Heart left ventricle (tissue), 16 donors: ENCODE measurements around the gene MAOA. TPM values are rescaled to one million over a fixed set of nuclear protein-coding genes. Genes with fewer than 3 reads are reported as not detected.

Source experiments
- ATAC-seq, 4 donors: fragments of 200-7000 bp; cut with Tn5 transposase; one replicate each; pipeline ENCODE4 v1.9.1; 2020 to 2022; ENCODE audit warnings: moderate library complexity in 4 of 4, mild to moderate bottlenecking in 3 of 4, moderate number of reproducible peaks in 1 of 4
- DNase-seq, 5 donors: peaks; one replicate each; pipeline ENCODE4 v3.0.0-alpha.2; 2020
- H3K27ac ChIP-seq, 12 donors: fragments of 200-600 bp; sonication (generic) in 4 of 12; one replicate each; pipeline versions ENCODE4 v1.5.0 to v1.8.0; 2016 to 2022; ENCODE audit warnings: mild to moderate bottlenecking in 2 of 12
- H3K27me3 ChIP-seq, 9 donors: fragments of 200-600 bp; sonication (generic) in 2 of 9; one replicate each; pipeline versions ENCODE4 v1.5.1 to v1.8.0; 2016 to 2022; ENCODE audit warnings: mild to moderate bottlenecking in 3 of 9
- H3K36me3 ChIP-seq, 9 donors: fragments of 200-600 bp; sonication (generic) in 2 of 9; one replicate each; pipeline versions ENCODE4 v1.5.0 to v1.8.0; 2018 to 2022; ENCODE audit warnings: mild to moderate bottlenecking in 2 of 9
- H3K4me1 ChIP-seq, 12 donors: fragments of 200-600 bp; sonication (generic) in 4 of 12; one replicate each; pipeline versions ENCODE4 v1.5.0 to v1.8.0; 2016 to 2022; ENCODE audit warnings: mild to moderate bottlenecking in 3 of 12
- H3K4me3 ChIP-seq, 12 donors: fragments of 200-600 bp; sonication (generic) in 4 of 12; one replicate each; pipeline versions ENCODE4 v1.5.0 to v1.8.0; 2017 to 2022; ENCODE audit warnings: mild to moderate bottlenecking in 9 of 12, moderate library complexity in 4 of 12
- H3K9me3 ChIP-seq, 12 donors: fragments of 200-600 bp; sonication (generic) in 4 of 12; one replicate each; pipeline versions ENCODE4 v1.5.0 to v1.8.0; 2016 to 2022; ENCODE audit warnings: mild to moderate bottlenecking in 1 of 12
- CTCF ChIP-seq, 12 donors: fragments of 200-600 bp; sonication (generic) in 4 of 12; IDR thresholded peaks; one replicate each; pipeline versions ENCODE4 v1.5.0 to v1.8.0; 2018 to 2022; ENCODE audit warnings: antibody characterized with exemption in 12 of 12, mild to moderate bottlenecking in 5 of 12
- POLR2A ChIP-seq, 2 donors: fragments of 450-650 bp; IDR thresholded peaks; one replicate each; pipeline ENCODE4 v1.6.1; 2017; ENCODE audit warnings: antibody characterized with exemption in 2 of 2, mild to moderate bottlenecking in 2 of 2, moderate library complexity in 2 of 2
- WGBS, 4 donors: extraction: QIAGEN DNeasy Blood & Tissue Kit in 2 of 4; methylation state at CpG; one replicate each; pipeline versions ENCODE4 v1.1.5 to v1.1.7; 2013 to 2018; 5-methylcytosine and 5-hydroxymethylcytosine counted together
- intact Hi-C, 10 donors: fragments of 100-400 bp; cut with DNase I; formaldehyde crosslinking; loops; one replicate each; pipeline versions ENCODE4 v1.11.1 to v1.14.2; 2022
- polyA plus RNA-seq, 2 donors: library from polyadenylated mRNA; stranded (reverse); fragments of 200-250 nt; gene quantifications; one replicate each; pipeline ENCODE4 v1.2.3, GENCODE V29; 2013
- total RNA-seq, 9 donors: library from RNA; depleted of rRNA in 2 of 9; stranded (reverse); fragments of >200 nt in 2 of 9; fragmentation: NEBNext Ultra II Directional in 3 of 9; extraction: Animal tissue kit (Norgen Biotek cat#: 25700) in 3 of 9; gene quantifications; one replicate each; pipeline versions ENCODE4 v1.1.0 to v1.2.4, GENCODE V29; 2016 to 2023
- donor health status: ischemic (EF 13 %, LVEDD 7.1; RV severe dilation, severe dysfunction).
- donor health status: healthy with polysubstance abuse.
- donor health status: DM: no; HTN: yes; CAD: no.
- donor health status: DM: no; HTN: no; CAD: no.
- donor health status: ischemic (EF 25% LVEDD 6.9; RV normal size, moderate dysfunction).
- donor health status: ischemic (EF 25% LVEDD 5.7; RV mildly dilated, moderate dysfunction).
- donor health status: healthy.
- donor health status: DM: yes; HTN: yes; CAD: no.
- donor health status: ischemic (EF 35%, LVEDD 5.7; RV mildly dilated, moderate dysfunction).
- donor health status: nonischemic (EF 11% LVEDD 7.7; RV severe dilation, severe dysfunction).
- donor health status: DM: yes; HTN: yes; CAD: no.
- donor health status: PGD.
- donor health status: ischemic (EF 29% LVEDD 5.4; RV normal size, mild dysfunction).
- donor health status: nonischemic (EF 23%, LVEDD 6.1; RV moderate dilation, normal function).

MAOA gene
- total and polyA plus RNA-seq, 11 donors = 38.2 to 320 (median 104) TPM

GRCh38 chrX:43685221-43685620 lies 29.1 kb downstream of the MAOA start:
- WGBS, 4 donors = 86 to 99% (median 93%) methylated on average over 2 of the region's 2 CpGs
- TF ChIP-seq POLR2A (IDR thresholded peaks at IDR 0.05) (no peak), CTCF (IDR thresholded peaks at IDR 0.05) (no peak)
- no peak overlapping the region for H3K27ac ChIP-seq
- peaks cover 0 to 3% (median 0%) of the 10 kb centered on the region in 9 donors for H3K27me3 ChIP-seq
- no peaks in the 10 kb centered on the region for H3K4me1 ChIP-seq
- H3K36me3 ChIP-seq = peaks cover 0 to 4% (median 0%) of the 10 kb centered on the region in 9 donors
- no peaks in the 10 kb centered on the region for H3K9me3 ChIP-seq
- no peak overlapping the region for H3K4me3 ChIP-seq
- intact Hi-C loops = no loop called here
- no peak for ATAC-seq
- DNase-seq = no peak

- peaks cover 0 to 4% (median 0%) of the 10 kb centered on the region in 9 donors for H3K36me3 ChIP-seq
- intact Hi-C loops = no loop called here
- peaks cover 0 to 15% (median 5%) of the 10 kb centered on the region in 12 donors for H3K4me1 ChIP-seq
- no peaks in the 10 kb centered on the region for H3K9me3 ChIP-seq
- no peak for TF ChIP-seq CTCF (IDR thresholded peaks at IDR 0.05)
- TF ChIP-seq POLR2A (IDR thresholded peaks at IDR 0.05) = no peak
- ATAC-seq (no peak), DNase-seq (no peak)
- WGBS, 4 donors = 74 to 100% (median 93%) methylated on average over 1 of the region's 1 CpG
- H3K27me3 ChIP-seq = peaks cover 0 to 12% (median 0%) of the 10 kb centered on the region in 9 donors
- H3K4me3 ChIP-seq = no peak overlapping the region
- no peak overlapping the region for H3K27ac ChIP-seq
Measured at GRCh38 chrX:43688586-43688985, 32.5 kb downstream of the MAOA start.

- H3K4me3 ChIP-seq = no peak overlapping the region
- H3K36me3 ChIP-seq = peaks cover 0 to 3% (median 0%) of the 10 kb centered on the region in 9 donors
- intact Hi-C loops = loop anchor here in 1 of 10 donors (5.0 kb wide), 1 partner anchor 43 kb away; no protein-coding TSS in a partner anchor
- peaks cover 0 to 14% (median 0%) of the 10 kb centered on the region in 9 donors for H3K27me3 ChIP-seq
- H3K9me3 ChIP-seq = no peaks in the 10 kb centered on the region
- TF ChIP-seq POLR2A (IDR thresholded peaks at IDR 0.05) = no peak
- TF ChIP-seq CTCF (IDR thresholded peaks at IDR 0.05) = no peak
- WGBS, 4 donors = 62 to 73% (median 67%) methylated on average over 3 of the region's 3 CpGs
- DNase-seq = no peak
- peaks cover 0 to 22% (median 6%) of the 10 kb centered on the region in 12 donors for H3K4me1 ChIP-seq
- peak overlapping the region in 6 of 12 donors; percentile 17 to 49 (median 32) for H3K27ac ChIP-seq
- ATAC-seq = peak in 2 of 4 donors; percentile 39 to 44
Measured at GRCh38 chrX:43693602-43694406, 37.7 kb downstream of the MAOA start.

GRCh38 chrX:43699475-43699874 lies 43.4 kb downstream of the MAOA start:
- intact Hi-C loops = no loop called here
- 62 to 95% (median 77%) methylated on average over 3 of the region's 3 CpGs for WGBS, 4 donors
- no peak for TF ChIP-seq POLR2A (IDR thresholded peaks at IDR 0.05)
- no peak for TF ChIP-seq CTCF (IDR thresholded peaks at IDR 0.05)
- no peak for ATAC-seq
- Histone ChIP-seq H3K36me3 (peaks cover 0 to 2% (median 0%) of the 10 kb centered on the region in 9 donors), H3K27me3 (no peaks in the 10 kb centered on the region), H3K4me3 (no peak overlapping the region), H3K4me1 (peaks cover 0 to 44% (median 13%) of the 10 kb centered on the region in 12 donors), H3K27ac (peak overlapping the region in 1 of 12 donors; percentile 75), H3K9me3 (no peaks in the 10 kb centered on the region)
- DNase-seq = no peak
